SK-N-SH (cell line): ENCODE results near the gene EPB41L2. TPM values are rescaled to one million over a fixed set of nuclear protein-coding genes. Genes with fewer than 3 reads are reported as not detected.

ENCODE experiments used
- CTCF ChIA-PET: fragments of 300-600, 350-600 bp; formaldehyde crosslinking; extraction: SDS; loops from one replicate; lab custom pipeline; 2021; lab: Yijun Ruan, JAX
- POLR2A ChIA-PET: fragments of 350-600 bp; sonication (Branson Sonifier 250); formaldehyde crosslinking; extraction: SDS; loops from one replicate; lab custom pipeline; 2020; ENCODE audit warnings: antibody characterized with exemption, inconsistent platforms; lab: Yijun Ruan, JAX
- DNase-seq: peaks from one replicate; pipeline ENCODE4 v3.0.0; 2012
- H2AFZ ChIP-seq: fragments of 200-600 bp; sonication (generic); 2 replicates; pipeline ENCODE4 v1.8.1; 2016; ENCODE audit warnings: antibody characterized with exemption, mild to moderate bottlenecking, low read depth
- H3F3A ChIP-seq: fragments of 200-600 bp; sonication (generic); replicated peaks from 2 replicates; pipeline ENCODE3; 2016; ENCODE audit warnings: antibody characterized with exemption, mild to moderate bottlenecking; ENCODE audit not compliant: insufficient read depth
- H3K27ac ChIP-seq, 2 experiments: fragments of 200-500 bp in 1 of 2; fragments of 200-600 bp in 1 of 2; sonication (Bioruptor generic) in 1 of 2; sonication (generic), shearing (Covaris generic) in 1 of 2; 2 replicates each; pipeline versions ENCODE4 v1.5.1 to v1.6.1; 2014 to 2016; ENCODE audit warnings: low read depth in 2 of 2, inconsistent platforms in 1 of 2, low read length in 1 of 2, mild to moderate bottlenecking in 1 of 2, mixed read lengths in 1 of 2
- H3K27me3 ChIP-seq: fragments of 200-600 bp; sonication (generic), shearing (Covaris generic); 2 replicates; pipeline ENCODE4 v1.6.1; 2016; ENCODE audit warnings: mixed run types; ENCODE audit not compliant: insufficient read depth
- H3K36me3 ChIP-seq, 2 experiments: fragments of 200-500 bp in 1 of 2; fragments of 200-600 bp in 1 of 2; sonication (Bioruptor generic) in 1 of 2; sonication (generic) in 1 of 2; replicated peaks in 1 of 2; 2 replicates each; pipeline versions ENCODE3 to v1.5.1; 2014 to 2016; ENCODE audit warnings: low read length in 1 of 2, mild to moderate bottlenecking in 1 of 2; ENCODE audit not compliant: insufficient read depth in 2 of 2, control insufficient read depth in 1 of 2
- H3K4me1 ChIP-seq, 2 experiments: fragments of 200-500 bp in 1 of 2; fragments of 200-600 bp in 1 of 2; sonication (Bioruptor generic) in 1 of 2; sonication (generic), shearing (Covaris generic) in 1 of 2; 2 replicates each; pipeline versions ENCODE4 v1.5.1 to v1.6.1; 2014 to 2016; ENCODE audit warnings: low read depth in 1 of 2, low read length in 1 of 2, mixed run types in 1 of 2; ENCODE audit not compliant: insufficient read depth in 2 of 2, control insufficient read depth in 1 of 2
- H3K4me2 ChIP-seq: fragments of 200-600 bp; sonication (generic), shearing (Covaris generic); 2 replicates; pipeline ENCODE4 v1.6.1; 2017; ENCODE audit warnings: mixed run types
- H3K4me3 ChIP-seq, 2 experiments: fragments of 200-500 bp in 1 of 2; fragments of 200-600 bp in 1 of 2; sonication (Bioruptor generic) in 1 of 2; sonication (generic), shearing (Covaris generic) in 1 of 2; 2 replicates each; pipeline versions ENCODE4 v1.5.1 to v1.8.1; 2014 to 2016; ENCODE audit warnings: low read depth in 2 of 2, inconsistent platforms in 1 of 2, low read length in 1 of 2, mild to moderate bottlenecking in 1 of 2, mixed read lengths in 1 of 2, moderate library complexity in 1 of 2
- H3K79me2 ChIP-seq: fragments of 200-600 bp; sonication (generic); 2 replicates; pipeline ENCODE4 v1.8.1; 2017; ENCODE audit warnings: mild to moderate bottlenecking; ENCODE audit not compliant: insufficient read depth
- H3K9ac ChIP-seq: fragments of 200-600 bp; sonication (generic); 2 replicates; pipeline ENCODE4 v1.6.1; 2017; ENCODE audit warnings: mixed run types
- H3K9me2 ChIP-seq: fragments of 200-600 bp; sonication (generic); 2 replicates; pipeline ENCODE4 v1.6.1; 2017; ENCODE audit warnings: mixed run types
- H3K9me3 ChIP-seq: fragments of 200-600 bp; sonication (generic); 2 replicates; pipeline ENCODE4 v1.6.1; 2017; ENCODE audit warnings: mixed run types, mild to moderate bottlenecking, moderate library complexity
- H4K20me1 ChIP-seq: fragments of 200-600 bp; sonication (generic); 2 replicates; pipeline ENCODE4 v1.6.1; 2017; ENCODE audit warnings: mild to moderate bottlenecking, mixed run types; ENCODE audit not compliant: insufficient read depth
- ELF1 ChIP-seq: IDR thresholded peaks from 2 replicates; pipeline ENCODE4 v1.4.0; 2012
- EP300 ChIP-seq, 2 experiments: IDR thresholded peaks; 2 replicates each; pipeline versions ENCODE4 v1.4.0 to v1.6.1; 2012; ENCODE audit warnings: borderline replicate concordance in 1 of 2, low read depth in 1 of 2, low read length in 1 of 2
- FOSL2 ChIP-seq: IDR thresholded peaks from 2 replicates; pipeline ENCODE4 v1.4.0; 2012; ENCODE audit warnings: low read depth, mild to moderate bottlenecking, moderate library complexity, borderline replicate concordance
- FOXJ3 ChIP-seq: sonication (generic); formaldehyde crosslinking; IDR thresholded peaks from 2 replicates; pipeline ENCODE4 v1.5.1; 2020; ENCODE audit warnings: mild to moderate bottlenecking, missing genetic modification reagents
- IRF3 ChIP-seq: fragments of 150-350 bp; IDR thresholded peaks from 2 replicates; pipeline ENCODE4 v1.6.1; 2016; ENCODE audit warnings: mild to moderate bottlenecking, low read depth, low read length
- MXI1 ChIP-seq: IDR thresholded peaks from 2 replicates; pipeline ENCODE4 v1.6.1; 2012; ENCODE audit warnings: mild to moderate bottlenecking, low read depth, low read length, improper control_type of control experiment
- NFIC ChIP-seq: IDR thresholded peaks from 2 replicates; pipeline ENCODE4 v1.4.0; 2012; ENCODE audit warnings: borderline replicate concordance
- RXRA ChIP-seq: IDR thresholded peaks from 2 replicates; pipeline ENCODE4 v1.4.0; 2012; ENCODE audit warnings: low read depth, mild to moderate bottlenecking, borderline replicate concordance
- SIN3A ChIP-seq: IDR thresholded peaks from 2 replicates; pipeline ENCODE4 v1.6.1; 2012; ENCODE audit warnings: low read depth, mild to moderate bottlenecking, low read length, moderate library complexity, borderline replicate concordance
- TAF1 ChIP-seq: IDR thresholded peaks from 2 replicates; pipeline ENCODE4 v1.6.1; 2012; ENCODE audit warnings: low read depth, mild to moderate bottlenecking, low read length, moderate library complexity, borderline replicate concordance
- TCF12 ChIP-seq: IDR thresholded peaks from 2 replicates; pipeline ENCODE4 v1.4.0; 2012
- USF1 ChIP-seq: IDR thresholded peaks from 2 replicates; pipeline ENCODE4 v1.4.0; 2012; ENCODE audit warnings: low read depth, borderline replicate concordance
- YY1 ChIP-seq: IDR thresholded peaks from 2 replicates; pipeline ENCODE4 v1.4.0; 2012; ENCODE audit warnings: low read depth, mild to moderate bottlenecking
- WGBS: methylation state at CpG from one replicate; pipeline ENCODE4 v1.1.6; 2017; ENCODE audit warnings: low lambda C conversion rate; 5-methylcytosine and 5-hydroxymethylcytosine counted together
- polyA plus RNA-seq, 3 experiments: library from polyadenylated mRNA; depleted of rRNA; stranded (reverse); fragments of >200 nt; gene quantifications; 2 replicates each; pipeline ENCODE4 v1.2.3, GENCODE V29; 2012

Gene EPB41L2
- polyA plus RNA-seq, 1 of the 3 experiments (the other 2 are of a cell fraction), result 1.4 TPM

- no peak overlapping the region for H3K4me3 ChIP-seq
- peaks cover 29% of the 10 kb centered on the region; the same call in 1 of the 2 replicates for H3K27me3 ChIP-seq
- DNase-seq, result no peak
- H4K20me1 ChIP-seq, result no peaks in the 10 kb centered on the region
- no peaks in the 10 kb centered on the region for H3K79me2 ChIP-seq
- no peaks in the 10 kb centered on the region for H3K36me3 ChIP-seq
- H3K9ac ChIP-seq, result no peak overlapping the region
- H3F3A ChIP-seq, result no peaks in the 10 kb centered on the region
- WGBS, result 11% methylated on average over 6 of the region's 6 CpGs
- no peak for TF ChIP-seq IRF3
- TF ChIP-seq YY1, result no peak
- TF ChIP-seq RXRA, result no peak
- TF ChIP-seq TCF12, result no peak
- TF ChIP-seq SIN3A, result no peak
- no peak for TF ChIP-seq NFIC
- TF ChIP-seq FOXJ3, result no peak
- TF ChIP-seq, all 33 proteins: peak for 0
- no peaks in the 10 kb centered on the region for H3K9me3 ChIP-seq
- H3K27ac ChIP-seq, result no peak overlapping the region
- H3K4me1 ChIP-seq, result peaks cover 0 to 5% of the 10 kb centered on the region in 2 experiments; a peak in 1 of 4 replicates
- POLR2A ChIA-PET, result no interaction called here
- no peak overlapping the region for H3K4me2 ChIP-seq
- H2AFZ ChIP-seq, result no peak overlapping the region
- CTCF ChIA-PET, result no interaction called here
- no peaks in the 10 kb centered on the region for H3K9me2 ChIP-seq
Measured at GRCh38 chr6:131000544-131000943, 62.5 kb downstream of the EPB41L2 start.

- CTCF ChIA-PET, result no interaction called here
- H3K9ac ChIP-seq, result no peak overlapping the region
- POLR2A ChIA-PET, result no interaction called here
- no peaks in the 10 kb centered on the region for H3K9me3 ChIP-seq
- H3F3A ChIP-seq, result no peaks in the 10 kb centered on the region
- no peaks in the 10 kb centered on the region for H3K9me2 ChIP-seq
- H3K27ac ChIP-seq, result no peak overlapping the region
- peaks cover 0 to 5% of the 10 kb centered on the region in 2 experiments; a peak in 1 of 4 replicates for H3K4me1 ChIP-seq
- no peak overlapping the region for H2AFZ ChIP-seq
- 7% methylated on average over 6 of the region's 6 CpGs for WGBS
- TF ChIP-seq YY1 (no peak), TAF1 (no peak), FOSL2 (no peak), USF1 (no peak), IRF3 (no peak), MXI1 (no peak), ELF1 (no peak), EP300 (IDR thresholded peaks at IDR 0.05; ENCODE audit: borderline replicate concordance in 1 of 2, low read depth in 1 of 2, low read length in 1 of 2) (no peak)
- no peak overlapping the region for H3K4me3 ChIP-seq
- H3K36me3 ChIP-seq, result no peaks in the 10 kb centered on the region
- H3K4me2 ChIP-seq, result no peak overlapping the region
- no peaks in the 10 kb centered on the region for H3K79me2 ChIP-seq
- H4K20me1 ChIP-seq, result no peaks in the 10 kb centered on the region
- H3K27me3 ChIP-seq, result peaks cover 31% of the 10 kb centered on the region; the same call in 1 of the 2 replicates
- no peak for DNase-seq
Measured at GRCh38 chr6:130997061-130997753, 65.8 kb downstream of the EPB41L2 start.
